Pancreas (tissue), 10 donors: ENCODE results near the gene SOX5. TPM values are rescaled to one million over a fixed set of nuclear protein-coding genes. Genes with fewer than 3 reads are reported as not detected.

Experiments used
- ATAC-seq, 4 donors: fragments of 200-7000 bp; cut with Tn5 transposase; one replicate each; pipeline versions ENCODE4 v1.8.0 to v1.9.1; 2020; ENCODE audit warnings: mild to moderate bottlenecking in 4 of 4, moderate library complexity in 4 of 4
- DNase-seq, 6 donors: peaks; one replicate each; pipeline ENCODE4 v3.0.0-alpha.2; 2020
- FAIRE-seq: peaks from 2 replicates; lab custom pipeline; 2012; peaks lifted over from hg19 to GRCh38; lab: Jason Lieb, UNC
- H3K27ac ChIP-seq, 4 donors: fragments of 200-600 bp; sonication (generic); 1 replicate in 3 of 4; 2 replicates in 1 of 4; pipeline versions ENCODE4 v1.5.0 to v1.8.0; 2020
- H3K27me3 ChIP-seq, 4 donors: fragments of 200-600 bp; one replicate each; pipeline ENCODE4 v1.8.0; 2021
- H3K36me3 ChIP-seq, 3 donors: fragments of 200-600 bp; sonication (generic) in 1 of 3; one replicate each; pipeline versions ENCODE4 v1.5.0 to v1.8.0; 2020 to 2021
- H3K4me1 ChIP-seq, 3 donors: fragments of 200-600 bp; one replicate each; pipeline ENCODE4 v1.8.0; 2021
- H3K4me3 ChIP-seq, 4 donors: fragments of 200-600 bp; sonication (generic) in 2 of 4; one replicate each; pipeline versions ENCODE4 v1.5.0 to v1.8.0; 2020 to 2021
- H3K9me3 ChIP-seq, 4 donors: fragments of 200-600 bp; one replicate each; pipeline ENCODE4 v1.8.0; 2021
- WGBS, 2 donors: extraction: QIAGEN DNeasy Blood & Tissue Kit; methylation state at CpG; one replicate each; pipeline ENCODE4 v1.1.7; 2013; 5-methylcytosine and 5-hydroxymethylcytosine counted together
- intact Hi-C, 3 donors: fragments of 100-400 bp; cut with DNase I; formaldehyde crosslinking; loops; one replicate each; pipeline versions ENCODE4 v1.11.1 to v1.14.2; 2022
- polyA plus RNA-seq, 2 donors: library from polyadenylated mRNA; stranded (reverse); fragments of 200-250 nt; gene quantifications; one replicate each; pipeline ENCODE4 v1.2.3, GENCODE V29; 2013
- total RNA-seq, 6 donors: library from RNA; stranded (reverse); fragmentation: NEBNext Ultra II Directional in 4 of 6; extraction: Animal tissue kit (Norgen Biotek cat#: 25700) in 4 of 6; gene quantifications; one replicate each; pipeline versions ENCODE4 v1.2.1 to v1.2.4, GENCODE V29; 2021 to 2023
- TF ChIP-seq, protein P1 (sequence below), 4 donors: fragments of 200-600 bp; sonication (generic) in 3 of 4; IDR thresholded peaks; one replicate each; pipeline versions ENCODE4 v1.5.0 to v1.8.0; 2021; ENCODE audit warnings: antibody characterized with exemption in 4 of 4
- donor health status: healthy with polysubstance abuse.
- donor health status: DM: no; HTN: no; CAD: no; lungs with moderate emphysema.
- donor health status: DM: no; HTN: no; CAD: no.
- donor health status: control.
- donor health status: control.
- donor health status: Bipolar disorder and iron deficiency.
- donor health status: DM: yes; HTN: yes; CAD: no.
- donor health status: DM: no; HTN: no; CAD: no.
- donor health status: DM: no; HTN: no; CAD: no.
- donor health status: DM: yes; HTN: yes; CAD: no.

The SOX5 gene
- total and polyA plus RNA-seq, 8 donors = 0.47 to 2.5 (median 1.6) TPM

DNA sequence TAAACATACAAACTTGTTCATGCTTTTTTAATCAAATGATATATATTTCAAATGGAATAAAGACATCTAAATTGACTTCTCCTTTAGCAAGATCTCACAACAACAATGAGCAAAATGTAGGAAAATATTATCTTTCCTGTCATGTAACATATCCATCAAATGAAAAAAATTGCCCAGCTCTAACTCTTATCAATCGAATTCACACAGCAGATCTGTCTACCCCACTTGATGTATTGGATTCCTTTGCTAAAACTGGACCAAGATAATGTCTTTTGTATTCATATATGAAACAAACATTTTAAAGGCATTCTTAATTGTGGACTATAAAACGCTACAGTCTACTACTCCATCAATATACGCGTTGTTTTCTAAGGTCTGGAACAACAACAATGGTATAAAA is 218.0 kb downstream of the SOX5 start:
- ATAC-seq = no peak
- intact Hi-C loops = no loop called here
- H3K4me1 ChIP-seq = no peaks in the 10 kb centered on the region
- DNase-seq = no peak
- H3K4me3 ChIP-seq = no peak overlapping the region
- no peaks in the 10 kb centered on the region for H3K27me3 ChIP-seq
- no peaks in the 10 kb centered on the region for H3K9me3 ChIP-seq
- no peak for FAIRE-seq
- 81 to 83% methylated on average over 4 of the region's 4 CpGs for WGBS, 2 donors
- TF ChIP-seq, protein P1, sequence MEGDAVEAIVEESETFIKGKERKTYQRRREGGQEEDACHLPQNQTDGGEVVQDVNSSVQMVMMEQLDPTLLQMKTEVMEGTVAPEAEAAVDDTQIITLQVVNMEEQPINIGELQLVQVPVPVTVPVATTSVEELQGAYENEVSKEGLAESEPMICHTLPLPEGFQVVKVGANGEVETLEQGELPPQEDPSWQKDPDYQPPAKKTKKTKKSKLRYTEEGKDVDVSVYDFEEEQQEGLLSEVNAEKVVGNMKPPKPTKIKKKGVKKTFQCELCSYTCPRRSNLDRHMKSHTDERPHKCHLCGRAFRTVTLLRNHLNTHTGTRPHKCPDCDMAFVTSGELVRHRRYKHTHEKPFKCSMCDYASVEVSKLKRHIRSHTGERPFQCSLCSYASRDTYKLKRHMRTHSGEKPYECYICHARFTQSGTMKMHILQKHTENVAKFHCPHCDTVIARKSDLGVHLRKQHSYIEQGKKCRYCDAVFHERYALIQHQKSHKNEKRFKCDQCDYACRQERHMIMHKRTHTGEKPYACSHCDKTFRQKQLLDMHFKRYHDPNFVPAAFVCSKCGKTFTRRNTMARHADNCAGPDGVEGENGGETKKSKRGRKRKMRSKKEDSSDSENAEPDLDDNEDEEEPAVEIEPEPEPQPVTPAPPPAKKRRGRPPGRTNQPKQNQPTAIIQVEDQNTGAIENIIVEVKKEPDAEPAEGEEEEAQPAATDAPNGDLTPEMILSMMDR (IDR thresholded peaks at IDR 0.05) = no peak
- no peaks in the 10 kb centered on the region for H3K36me3 ChIP-seq
- no peak overlapping the region for H3K27ac ChIP-seq

DNA sequence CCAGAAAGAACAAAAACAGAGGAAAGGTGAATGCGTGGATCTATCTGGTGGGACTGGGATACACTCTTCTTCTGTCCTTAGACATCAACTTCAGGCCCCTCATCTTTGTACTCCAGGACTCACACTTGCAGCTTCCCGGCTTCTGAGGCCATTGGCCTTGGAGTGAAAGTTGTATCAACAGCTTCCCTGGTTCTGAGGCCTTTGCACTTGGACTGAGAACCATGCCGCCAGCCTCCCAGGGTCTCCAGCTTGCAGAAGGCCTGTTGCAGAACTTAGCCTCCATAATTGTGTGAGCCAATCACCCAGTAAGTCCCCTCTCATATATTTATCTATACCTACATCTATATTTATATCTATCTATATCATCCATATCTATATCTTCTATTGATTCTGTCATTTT is 218.4 kb downstream of the SOX5 start:
- Histone ChIP-seq H3K36me3 (no peaks in the 10 kb centered on the region), H3K27ac (no peak overlapping the region), H3K9me3 (no peaks in the 10 kb centered on the region), H3K27me3 (no peaks in the 10 kb centered on the region), H3K4me1 (no peaks in the 10 kb centered on the region), H3K4me3 (no peak overlapping the region)
- intact Hi-C loops = no loop called here
- FAIRE-seq = no peak
- ATAC-seq = no peak
- TF ChIP-seq, protein P1 (IDR thresholded peaks at IDR 0.05) = no peak
- WGBS, 2 donors = 92% methylated on average over 3 of the region's 3 CpGs
- DNase-seq = no peak

DNA sequence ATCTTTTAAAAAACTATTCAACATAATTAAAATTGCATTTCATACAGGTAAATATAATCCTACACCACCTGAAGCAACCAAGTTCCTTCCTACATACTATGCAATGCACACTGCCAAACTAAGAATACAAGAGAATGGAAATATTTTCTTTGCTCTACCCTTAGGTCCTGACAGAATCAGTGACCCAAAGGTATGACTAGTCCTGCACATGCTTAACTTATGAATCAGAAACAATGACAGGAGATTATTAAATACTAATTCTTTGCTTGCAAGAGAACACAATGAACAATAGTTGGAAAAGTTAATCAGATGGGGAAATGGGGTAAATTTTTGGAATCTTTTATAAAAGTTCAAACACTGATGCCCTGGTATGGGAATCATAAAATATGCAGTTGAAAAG is 220.1 kb downstream of the SOX5 start:
- DNase-seq (no peak), ATAC-seq (no peak), FAIRE-seq (no peak)
- TF ChIP-seq, protein P1 (IDR thresholded peaks at IDR 0.05) = no peak
- Histone ChIP-seq H3K27ac (no peak overlapping the region), H3K9me3 (no peaks in the 10 kb centered on the region), H3K4me3 (no peak overlapping the region), H3K36me3 (no peaks in the 10 kb centered on the region), H3K4me1 (no peaks in the 10 kb centered on the region), H3K27me3 (no peaks in the 10 kb centered on the region)
- intact Hi-C loops = no loop called here

DNA sequence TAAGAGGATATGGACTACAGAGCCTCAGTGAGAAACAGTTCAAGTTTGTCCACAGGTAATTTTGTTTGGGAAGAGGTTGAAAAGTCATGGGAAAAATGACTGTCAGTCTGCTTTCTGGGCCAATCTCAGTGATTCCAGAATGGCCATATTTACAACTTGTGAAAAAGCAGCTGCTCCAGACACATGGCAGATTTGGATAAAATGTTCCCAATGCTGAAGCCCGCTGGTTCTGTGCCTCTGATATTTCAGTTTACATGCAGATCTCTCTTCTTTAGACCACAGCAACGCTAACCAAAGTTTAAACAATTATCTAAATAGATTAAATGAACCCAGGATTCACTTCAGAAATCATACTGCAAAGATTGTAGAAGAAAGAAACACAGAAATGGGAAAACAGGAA is 222.8 kb downstream of the SOX5 start:
- no peaks in the 10 kb centered on the region for H3K36me3 ChIP-seq
- no peaks in the 10 kb centered on the region for H3K4me1 ChIP-seq
- no peak for ATAC-seq
- intact Hi-C loops = no loop called here
- no peak for DNase-seq
- no peak overlapping the region for H3K27ac ChIP-seq
- H3K4me3 ChIP-seq = no peak overlapping the region
- WGBS, 2 donors = 36 to 45% methylated on average over 2 of the region's 2 CpGs
- FAIRE-seq = no peak
- no peaks in the 10 kb centered on the region for H3K9me3 ChIP-seq
- H3K27me3 ChIP-seq = no peaks in the 10 kb centered on the region
- TF ChIP-seq, protein P1 (IDR thresholded peaks at IDR 0.05) = no peak

DNA sequence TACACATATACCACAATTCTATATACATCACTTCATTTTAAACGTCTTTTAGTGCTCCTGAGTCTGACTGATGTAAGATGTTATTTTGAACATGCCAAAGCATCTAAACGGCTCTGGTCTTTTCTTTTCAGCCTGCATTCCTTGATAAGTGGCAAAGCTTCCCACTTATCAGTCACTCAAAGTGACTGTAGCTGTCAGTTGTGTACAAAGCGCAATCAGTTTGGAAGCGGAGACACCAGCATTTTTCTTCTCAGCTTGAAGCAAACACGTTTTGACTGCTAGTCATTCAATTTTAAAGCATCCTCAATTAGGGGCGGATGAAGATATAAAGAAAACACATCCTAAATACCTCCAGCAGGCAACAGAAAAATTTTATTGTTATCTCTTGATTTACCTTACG is 226.8 kb downstream of the SOX5 start:
- intact Hi-C loops = no loop called here
- 56 to 57% methylated on average over 7 of the region's 7 CpGs for WGBS, 2 donors
- ATAC-seq (no peak), DNase-seq (no peak), FAIRE-seq (no peak)
- no peak overlapping the region for H3K27ac ChIP-seq
- H3K36me3 ChIP-seq = no peaks in the 10 kb centered on the region
- no peaks in the 10 kb centered on the region for H3K4me1 ChIP-seq
- TF ChIP-seq, protein P1 (IDR thresholded peaks at IDR 0.05) = no peak
- no peak overlapping the region for H3K4me3 ChIP-seq
- no peaks in the 10 kb centered on the region for H3K9me3 ChIP-seq
- H3K27me3 ChIP-seq = no peaks in the 10 kb centered on the region
